Measurements from ENCODE around the gene HINT3. TPM values are rescaled to one million over a fixed set of nuclear protein-coding genes. Genes with fewer than 3 reads are reported as not detected.
"Not testable (repeated sequence)": the region's sequence is repeated elsewhere in the genome, so short reads cannot be mapped to it uniquely, and the experiment has no call there.

Gene HINT3
- total RNA-seq, 1 experiment from 2014 or later = 22.0 TPM

DNA sequence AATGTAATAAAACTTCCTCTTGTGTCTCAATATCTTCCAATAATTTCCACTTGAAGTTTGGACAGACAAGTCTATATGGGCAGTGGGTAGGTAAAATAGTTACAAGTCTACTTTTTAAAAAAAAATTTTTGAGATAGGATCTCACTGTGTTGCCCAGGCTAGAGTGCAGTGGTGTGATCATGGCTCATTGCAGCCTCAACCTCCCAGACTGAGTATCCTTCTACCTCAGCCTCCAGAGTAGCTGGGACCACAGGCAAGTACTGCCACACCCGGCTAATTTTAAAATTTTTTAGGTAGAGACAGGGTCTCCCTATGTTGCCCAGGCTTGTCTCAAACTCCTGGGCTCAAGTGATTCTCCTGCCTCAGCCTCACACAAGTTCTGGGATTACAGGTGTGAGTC is 15.9 kb downstream of the HINT3 start:
- H3K4me3 ChIP-seq (ENCODE audit: low read length); H3K9me2 ChIP-seq (replicated peaks; ENCODE audit: insufficient read depth, low read length); DNase-seq; H3K27ac ChIP-seq (ENCODE audit: low read length); H2AFZ ChIP-seq (ENCODE audit: low read length); H3K27me3 ChIP-seq (ENCODE audit: low read length); H3K9me3 ChIP-seq (ENCODE audit: low read length); H4K20me1 ChIP-seq (ENCODE audit: insufficient read depth, low read depth, low read length); H3K4me2 ChIP-seq (ENCODE audit: low read depth, low read length, poor library complexity, severe bottlenecking); H3K9ac ChIP-seq (ENCODE audit: low read length): not testable (repeated sequence)
- Histone ChIP-seq H3K4me1 (ENCODE audit: low read length) (peaks cover 24% of the 10 kb centered on the region), H3K36me3 (ENCODE audit: insufficient read depth, low read length) (peaks cover 29% of the 10 kb centered on the region), H3K79me2 (ENCODE audit: low read length) (peaks cover 62% of the 10 kb centered on the region)

- Histone ChIP-seq H3K36me3 (ENCODE audit: insufficient read depth, low read length) (peaks cover 21% of the 10 kb centered on the region), H3K27me3 (ENCODE audit: low read length) (no peaks in the 10 kb centered on the region), H4K20me1 (ENCODE audit: insufficient read depth, low read depth, low read length) (no peaks in the 10 kb centered on the region), H3K9ac (ENCODE audit: low read length) (peak overlapping the region; percentile 40), H3K9me2 (replicated peaks; ENCODE audit: insufficient read depth, low read length) (no peaks in the 10 kb centered on the region), H3K9me3 (ENCODE audit: low read length) (no peaks in the 10 kb centered on the region), H3K27ac (ENCODE audit: low read length) (peak overlapping the region; percentile 41; the same call in 1 of the 2 replicates), H3K4me3 (ENCODE audit: low read length) (no peak overlapping the region), H3K4me2 (ENCODE audit: low read depth, low read length, poor library complexity, severe bottlenecking) (peak overlapping the region; percentile 56), H2AFZ (ENCODE audit: low read length) (peak overlapping the region; percentile 60; the same call in 1 of the 2 replicates), H3K79me2 (ENCODE audit: low read length) (peaks cover 44% of the 10 kb centered on the region), H3K4me1 (ENCODE audit: low read length) (peaks cover 11% of the 10 kb centered on the region)
- DNase-seq = peak; percentile 87
Observed at GRCh38 chr6:125974214-125974866, 17.8 kb downstream of the HINT3 start.

DNA sequence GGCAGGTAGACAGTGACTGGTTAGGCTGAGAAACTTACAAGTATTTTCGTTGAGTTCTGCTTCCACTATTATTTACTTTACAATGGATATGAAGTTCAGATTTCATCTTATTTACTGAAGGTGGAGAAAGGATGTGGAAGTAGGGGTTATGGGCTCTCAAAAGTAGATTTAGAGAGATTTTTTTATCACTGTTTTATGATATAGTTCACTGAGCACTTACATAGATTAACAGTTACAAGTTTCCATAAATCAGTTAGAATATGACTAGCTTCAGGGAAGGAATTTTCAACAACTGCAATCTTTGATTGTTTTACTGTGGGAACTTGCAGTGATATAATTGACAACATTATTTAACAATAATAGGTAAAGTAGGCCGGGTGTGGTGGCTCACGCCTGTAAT is 22.5 kb downstream of the HINT3 start:
- no peaks in the 10 kb centered on the region for H3K9me2 ChIP-seq (replicated peaks; ENCODE audit: insufficient read depth, low read length)
- no peaks in the 10 kb centered on the region for H3K9me3 ChIP-seq (ENCODE audit: low read length)
- H3K27ac ChIP-seq (ENCODE audit: low read length) = no peak overlapping the region
- no peaks in the 10 kb centered on the region for H4K20me1 ChIP-seq (ENCODE audit: insufficient read depth, low read depth, low read length)
- no peaks in the 10 kb centered on the region for H3K27me3 ChIP-seq (ENCODE audit: low read length)
- H3K4me3 ChIP-seq (ENCODE audit: low read length) = no peak overlapping the region
- H3K9ac ChIP-seq (ENCODE audit: low read length) = no peak overlapping the region
- peaks cover 11% of the 10 kb centered on the region for H3K4me1 ChIP-seq (ENCODE audit: low read length)
- no peak overlapping the region for H3K4me2 ChIP-seq (ENCODE audit: low read depth, low read length, poor library complexity, severe bottlenecking)
- H3K36me3 ChIP-seq (ENCODE audit: insufficient read depth, low read length) = peaks cover 18% of the 10 kb centered on the region
- no peak for DNase-seq
- H3K79me2 ChIP-seq (ENCODE audit: low read length) = 0 out of 2 replicates have a peak, but pooled peaks cover 10% of the 10 kb centered on the region
- H2AFZ ChIP-seq (ENCODE audit: low read length) = no peak overlapping the region

GRCh38 chr6:125981571-125982185 is 25.1 kb downstream of the HINT3 start:
- Histone ChIP-seq H3K9ac (ENCODE audit: low read length) (no peak overlapping the region), H3K4me1 (ENCODE audit: low read length) (peaks cover 22% of the 10 kb centered on the region), H3K4me2 (ENCODE audit: low read depth, low read length, poor library complexity, severe bottlenecking) (no peak overlapping the region), H3K9me3 (ENCODE audit: low read length) (no peaks in the 10 kb centered on the region), H2AFZ (ENCODE audit: low read length) (no peak overlapping the region), H3K79me2 (ENCODE audit: low read length) (peaks cover 22% of the 10 kb centered on the region), H3K9me2 (replicated peaks; ENCODE audit: insufficient read depth, low read length) (no peaks in the 10 kb centered on the region), H3K27ac (ENCODE audit: low read length) (no peak overlapping the region), H4K20me1 (ENCODE audit: insufficient read depth, low read depth, low read length) (no peaks in the 10 kb centered on the region), H3K27me3 (ENCODE audit: low read length) (no peaks in the 10 kb centered on the region), H3K36me3 (ENCODE audit: insufficient read depth, low read length) (peaks cover 11% of the 10 kb centered on the region; the same call in 1 of the 2 replicates), H3K4me3 (ENCODE audit: low read length) (no peak overlapping the region)
- no peak for DNase-seq

- H3K9me2 ChIP-seq (replicated peaks; ENCODE audit: insufficient read depth, low read length) = no peaks in the 10 kb centered on the region
- H3K4me2 ChIP-seq (ENCODE audit: low read depth, low read length, poor library complexity, severe bottlenecking) = no peak overlapping the region
- no peaks in the 10 kb centered on the region for H3K27me3 ChIP-seq (ENCODE audit: low read length)
- H3K36me3 ChIP-seq (ENCODE audit: insufficient read depth, low read length) = peaks cover 12% of the 10 kb centered on the region
- DNase-seq = no peak
- H3K9ac ChIP-seq (ENCODE audit: low read length) = no peak overlapping the region
- peaks cover 35% of the 10 kb centered on the region for H3K4me1 ChIP-seq (ENCODE audit: low read length)
- 0 out of 2 replicates have a peak overlapping the region, but pooled peaks have one; percentile 17 for H3K27ac ChIP-seq (ENCODE audit: low read length)
- H2AFZ ChIP-seq (ENCODE audit: low read length) = no peak overlapping the region
- H3K4me3 ChIP-seq (ENCODE audit: low read length) = no peak overlapping the region
- no peaks in the 10 kb centered on the region for H4K20me1 ChIP-seq (ENCODE audit: insufficient read depth, low read depth, low read length)
- peaks cover 35% of the 10 kb centered on the region for H3K79me2 ChIP-seq (ENCODE audit: low read length)
- H3K9me3 ChIP-seq (ENCODE audit: low read length) = no peaks in the 10 kb centered on the region
Observed at GRCh38 chr6:125983246-125983945, 26.8 kb downstream of the HINT3 start.

GRCh38 chr6:125984311-125984710 is 27.7 kb downstream of the HINT3 start:
- no peaks in the 10 kb centered on the region for H3K27me3 ChIP-seq (ENCODE audit: low read length)
- H3K27ac ChIP-seq (ENCODE audit: low read length) = no peak overlapping the region
- no peak overlapping the region for H2AFZ ChIP-seq (ENCODE audit: low read length)
- H3K9ac ChIP-seq (ENCODE audit: low read length) = no peak overlapping the region
- peaks cover 44% of the 10 kb centered on the region for H3K79me2 ChIP-seq (ENCODE audit: low read length)
- H3K9me2 ChIP-seq (replicated peaks; ENCODE audit: insufficient read depth, low read length) = no peaks in the 10 kb centered on the region
- H3K4me1 ChIP-seq (ENCODE audit: low read length) = peaks cover 44% of the 10 kb centered on the region
- peak overlapping the region; percentile 90 for H3K4me2 ChIP-seq (ENCODE audit: low read depth, low read length, poor library complexity, severe bottlenecking)
- H3K36me3 ChIP-seq (ENCODE audit: insufficient read depth, low read length) = peaks cover 15% of the 10 kb centered on the region
- H3K9me3 ChIP-seq (ENCODE audit: low read length) = no peaks in the 10 kb centered on the region
- no peak overlapping the region for H3K4me3 ChIP-seq (ENCODE audit: low read length)
- DNase-seq = no peak
- no peaks in the 10 kb centered on the region; the same call in 1 of the 2 replicates for H4K20me1 ChIP-seq (ENCODE audit: insufficient read depth, low read depth, low read length)

- Histone ChIP-seq H4K20me1 (ENCODE audit: insufficient read depth, low read depth, low read length) (peaks cover 3% of the 10 kb centered on the region), H3K27me3 (ENCODE audit: low read length) (no peaks in the 10 kb centered on the region), H3K79me2 (ENCODE audit: low read length) (peaks cover 56% of the 10 kb centered on the region), H3K9ac (ENCODE audit: low read length) (peak overlapping the region; percentile 82), H3K9me3 (ENCODE audit: low read length) (no peaks in the 10 kb centered on the region), H3K4me3 (ENCODE audit: low read length) (peak overlapping the region; percentile 78), H3K36me3 (ENCODE audit: insufficient read depth, low read length) (peaks cover 15% of the 10 kb centered on the region), H3K4me2 (ENCODE audit: low read depth, low read length, poor library complexity, severe bottlenecking) (peak overlapping the region; percentile 90), H3K27ac (ENCODE audit: low read length) (peak overlapping the region; percentile 74), H3K4me1 (ENCODE audit: low read length) (peaks cover 56% of the 10 kb centered on the region), H2AFZ (ENCODE audit: low read length) (no peak overlapping the region), H3K9me2 (replicated peaks; ENCODE audit: insufficient read depth, low read length) (no peaks in the 10 kb centered on the region)
- DNase-seq = no peak
Observed at GRCh38 chr6:125985522-125985921, 29.0 kb downstream of the HINT3 start.

DNA sequence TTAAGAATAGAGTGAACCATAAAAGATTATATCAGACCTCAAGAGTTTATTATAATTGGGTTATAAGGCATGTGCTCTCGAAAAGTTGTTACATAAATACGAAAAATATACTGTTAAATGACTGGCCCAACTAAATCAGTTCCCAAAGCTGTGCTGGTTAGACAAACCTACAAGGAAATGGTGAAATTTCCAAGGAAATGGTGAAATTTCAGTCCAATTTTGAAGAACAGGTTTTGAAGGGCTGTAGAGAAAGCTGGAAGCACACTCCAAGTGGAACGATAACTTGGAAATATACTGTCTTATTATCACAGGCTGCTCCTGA is 29.4 kb downstream of the HINT3 start:
- H2AFZ ChIP-seq (ENCODE audit: low read length) = peak overlapping the region; percentile 22; the same call in 1 of the 2 replicates
- peaks cover 60% of the 10 kb centered on the region for H3K79me2 ChIP-seq (ENCODE audit: low read length)
- peak overlapping the region; percentile 74 for H3K27ac ChIP-seq (ENCODE audit: low read length)
- peaks cover 5% of the 10 kb centered on the region for H4K20me1 ChIP-seq (ENCODE audit: insufficient read depth, low read depth, low read length)
- DNase-seq = no peak
- H3K27me3 ChIP-seq (ENCODE audit: low read length) = no peaks in the 10 kb centered on the region
- peak overlapping the region; percentile 90 for H3K4me2 ChIP-seq (ENCODE audit: low read depth, low read length, poor library complexity, severe bottlenecking)
- peak overlapping the region; percentile 78 for H3K4me3 ChIP-seq (ENCODE audit: low read length)
- H3K9me3 ChIP-seq (ENCODE audit: low read length) = no peaks in the 10 kb centered on the region
- no peaks in the 10 kb centered on the region for H3K9me2 ChIP-seq (replicated peaks; ENCODE audit: insufficient read depth, low read length)
- H3K36me3 ChIP-seq (ENCODE audit: insufficient read depth, low read length) = peaks cover 15% of the 10 kb centered on the region
- peaks cover 59% of the 10 kb centered on the region for H3K4me1 ChIP-seq (ENCODE audit: low read length)
- peak overlapping the region; percentile 82 for H3K9ac ChIP-seq (ENCODE audit: low read length)
